Duodenal mucosa (tissue), 2 donors: ENCODE data around the gene ABCG4.

Experiments used
- H3K27ac ChIP-seq: one replicate; pipeline ENCODE4 v1.7.0; 2013; ENCODE audit warnings: low read depth, low read length
- H3K27me3 ChIP-seq, 2 donors: one replicate each; pipeline ENCODE4 v1.7.0; 2013; ENCODE audit warnings: low read length in 2 of 2, control low read depth in 1 of 2; ENCODE audit not compliant: insufficient read depth in 2 of 2, control insufficient read depth in 1 of 2
- H3K36me3 ChIP-seq, 2 donors: one replicate each; pipeline ENCODE4 v1.7.0; 2013; ENCODE audit warnings: low read length in 2 of 2, control low read depth in 1 of 2; ENCODE audit not compliant: insufficient read depth in 2 of 2, control insufficient read depth in 1 of 2
- H3K4me1 ChIP-seq, 2 donors: one replicate each; pipeline ENCODE4 v1.7.0; 2013; ENCODE audit warnings: low read length in 2 of 2, control low read depth in 1 of 2; ENCODE audit not compliant: insufficient read depth in 2 of 2, control insufficient read depth in 1 of 2
- H3K4me3 ChIP-seq, 2 donors: one replicate each; pipeline ENCODE4 v1.7.0; 2013; ENCODE audit warnings: low read length in 2 of 2, low read depth in 1 of 2
- H3K9ac ChIP-seq, 2 donors: one replicate each; pipeline ENCODE4 v1.7.0; 2013; ENCODE audit warnings: low read length in 2 of 2, low read depth in 1 of 2
- H3K9me3 ChIP-seq, 2 donors: one replicate each; pipeline ENCODE4 v1.7.0; 2013; ENCODE audit warnings: low read length in 2 of 2, control low read depth in 1 of 2; ENCODE audit not compliant: control insufficient read depth in 1 of 2

Gene ABCG4

GRCh38 chr11:119152043-119152442 lies 3.2 kb downstream of the ABCG4 start:
- H3K4me1 ChIP-seq: peaks cover 10 to 12% of the 10 kb centered on the region in 2 donors
- no peaks in the 10 kb centered on the region for H3K9me3 ChIP-seq
- H3K36me3 ChIP-seq: no peaks in the 10 kb centered on the region
- H3K4me3 ChIP-seq: no peak overlapping the region
- peaks cover 27 to 30% of the 10 kb centered on the region in 2 donors for H3K27me3 ChIP-seq
- H3K9ac ChIP-seq: no peak overlapping the region
- H3K27ac ChIP-seq: no peak overlapping the region

GRCh38 chr11:119152604-119153003 lies 3.8 kb downstream of the ABCG4 start:
- Histone ChIP-seq H3K9ac (no peak overlapping the region), H3K27me3 (peaks cover 24 to 30% of the 10 kb centered on the region in 2 donors), H3K4me1 (peaks cover 10 to 12% of the 10 kb centered on the region in 2 donors), H3K36me3 (no peaks in the 10 kb centered on the region), H3K27ac (no peak overlapping the region), H3K4me3 (no peak overlapping the region), H3K9me3 (no peaks in the 10 kb centered on the region)

- Histone ChIP-seq H3K4me1 (peaks cover 6 to 12% of the 10 kb centered on the region in 2 donors), H3K9ac (no peak overlapping the region), H3K27me3 (peaks cover 18 to 24% of the 10 kb centered on the region in 2 donors), H3K27ac (no peak overlapping the region), H3K4me3 (no peak overlapping the region), H3K9me3 (no peaks in the 10 kb centered on the region), H3K36me3 (no peaks in the 10 kb centered on the region)
Measured at GRCh38 chr11:119153049-119153818, 4.4 kb downstream of the ABCG4 start.

GRCh38 chr11:119154178-119154577 lies 5.3 kb downstream of the ABCG4 start:
- Histone ChIP-seq H3K9me3 (no peaks in the 10 kb centered on the region), H3K36me3 (no peaks in the 10 kb centered on the region), H3K27me3 (peaks cover 12 to 17% of the 10 kb centered on the region in 2 donors)

GRCh38 chr11:119155733-119156492 lies 7.1 kb downstream of the ABCG4 start:
- Histone ChIP-seq H3K9me3 (no peaks in the 10 kb centered on the region), H3K36me3 (no peaks in the 10 kb centered on the region), H3K27me3 (peaks cover 0 to 5% of the 10 kb centered on the region in 2 donors), H3K9ac (no peak overlapping the region), H3K4me3 (no peak overlapping the region), H3K27ac (no peak overlapping the region), H3K4me1 (no peaks in the 10 kb centered on the region)

More at GRCh38 chr11:119154178-119154577, 5.3 kb downstream of the ABCG4 start:
- H3K9ac ChIP-seq: no peak overlapping the region
- H3K27ac ChIP-seq: no peak overlapping the region
- no peak overlapping the region for H3K4me3 ChIP-seq
- H3K4me1 ChIP-seq: peaks cover 0 to 7% of the 10 kb centered on the region in 2 donors

- no peak overlapping the region for H3K27ac ChIP-seq
- H3K9me3 ChIP-seq: no peaks in the 10 kb centered on the region
- peaks cover 0 to 5% of the 10 kb centered on the region in 2 donors for H3K27me3 ChIP-seq
- no peaks in the 10 kb centered on the region for H3K4me1 ChIP-seq
- H3K36me3 ChIP-seq: no peaks in the 10 kb centered on the region
- no peak overlapping the region for H3K9ac ChIP-seq
- H3K4me3 ChIP-seq: no peak overlapping the region
Measured at GRCh38 chr11:119156496-119156895, 7.6 kb downstream of the ABCG4 start.

GRCh38 chr11:119157063-119157462 lies 8.2 kb downstream of the ABCG4 start:
- H3K27ac ChIP-seq: no peak overlapping the region
- H3K4me1 ChIP-seq: no peaks in the 10 kb centered on the region
- no peaks in the 10 kb centered on the region for H3K9me3 ChIP-seq
- peaks cover 0 to 5% of the 10 kb centered on the region in 2 donors for H3K27me3 ChIP-seq
- H3K4me3 ChIP-seq: no peak overlapping the region
- no peak overlapping the region for H3K9ac ChIP-seq
- no peaks in the 10 kb centered on the region for H3K36me3 ChIP-seq

GRCh38 chr11:119158467-119158866 lies 9.6 kb downstream of the ABCG4 start:
- H3K9ac ChIP-seq: no peak overlapping the region
- H3K27ac ChIP-seq: no peak overlapping the region
- H3K4me1 ChIP-seq: no peaks in the 10 kb centered on the region
- H3K36me3 ChIP-seq: no peaks in the 10 kb centered on the region
- peaks cover 0 to 5% of the 10 kb centered on the region in 2 donors for H3K27me3 ChIP-seq
- H3K4me3 ChIP-seq: no peak overlapping the region
- no peaks in the 10 kb centered on the region for H3K9me3 ChIP-seq

GRCh38 chr11:119160151-119160550 lies 11.3 kb downstream of the ABCG4 start:
- no peaks in the 10 kb centered on the region for H3K36me3 ChIP-seq
- H3K4me1 ChIP-seq: no peaks in the 10 kb centered on the region
- no peak overlapping the region for H3K4me3 ChIP-seq
- H3K27me3 ChIP-seq: no peaks in the 10 kb centered on the region
- H3K9me3 ChIP-seq: no peaks in the 10 kb centered on the region
- H3K27ac ChIP-seq: no peak overlapping the region
- no peak overlapping the region for H3K9ac ChIP-seq

- Histone ChIP-seq H3K27ac (no peak overlapping the region), H3K4me1 (no peaks in the 10 kb centered on the region), H3K4me3 (no peak overlapping the region), H3K9ac (no peak overlapping the region), H3K36me3 (no peaks in the 10 kb centered on the region), H3K9me3 (no peaks in the 10 kb centered on the region), H3K27me3 (no peaks in the 10 kb centered on the region)
Measured at GRCh38 chr11:119161871-119162270, 13.0 kb downstream of the ABCG4 start.
